Fibroblast of pulmonary artery (primary cell): ENCODE measurements around the gene MPI.

ENCODE experiments used
- DNase-seq: peaks from one replicate; pipeline ENCODE4 v3.0.0-alpha.2; 2010; ENCODE audit warnings: low read depth
- H3K4me3 ChIP-seq: replicated peaks from 2 replicates; pipeline ENCODE4 v1.5.1; 2011; ENCODE audit warnings: low read depth, mild to moderate bottlenecking, control low read depth, low read length, moderate library complexity
- TF ChIP-seq, protein P1 (sequence below): IDR thresholded peaks from 2 replicates; pipeline ENCODE4 v1.5.1; 2011; ENCODE audit warnings: mild to moderate bottlenecking, control low read depth, low read length, inconsistent platforms; ENCODE audit errors: missing control alignments

The MPI gene

GRCh38 chr15:74951006-74951405 is 61.2 kb downstream of the MPI start:
- TF ChIP-seq, protein P1, sequence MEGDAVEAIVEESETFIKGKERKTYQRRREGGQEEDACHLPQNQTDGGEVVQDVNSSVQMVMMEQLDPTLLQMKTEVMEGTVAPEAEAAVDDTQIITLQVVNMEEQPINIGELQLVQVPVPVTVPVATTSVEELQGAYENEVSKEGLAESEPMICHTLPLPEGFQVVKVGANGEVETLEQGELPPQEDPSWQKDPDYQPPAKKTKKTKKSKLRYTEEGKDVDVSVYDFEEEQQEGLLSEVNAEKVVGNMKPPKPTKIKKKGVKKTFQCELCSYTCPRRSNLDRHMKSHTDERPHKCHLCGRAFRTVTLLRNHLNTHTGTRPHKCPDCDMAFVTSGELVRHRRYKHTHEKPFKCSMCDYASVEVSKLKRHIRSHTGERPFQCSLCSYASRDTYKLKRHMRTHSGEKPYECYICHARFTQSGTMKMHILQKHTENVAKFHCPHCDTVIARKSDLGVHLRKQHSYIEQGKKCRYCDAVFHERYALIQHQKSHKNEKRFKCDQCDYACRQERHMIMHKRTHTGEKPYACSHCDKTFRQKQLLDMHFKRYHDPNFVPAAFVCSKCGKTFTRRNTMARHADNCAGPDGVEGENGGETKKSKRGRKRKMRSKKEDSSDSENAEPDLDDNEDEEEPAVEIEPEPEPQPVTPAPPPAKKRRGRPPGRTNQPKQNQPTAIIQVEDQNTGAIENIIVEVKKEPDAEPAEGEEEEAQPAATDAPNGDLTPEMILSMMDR: no peak
- no peak for DNase-seq
- H3K4me3 ChIP-seq: no peak overlapping the region
